Choroid plexus epithelial cell (primary cell): Measurements from ENCODE around the gene SSUH2.
"Not testable (repeated sequence)": the region's sequence is repeated elsewhere in the genome, so short reads cannot be mapped to it uniquely, and the experiment has no call there.

Experiments
- DNase-seq: peaks from one replicate; pipeline ENCODE4 v3.0.0-alpha.2; 2010; ENCODE audit warnings: low read depth
- H3K4me3 ChIP-seq: 2 replicates; pipeline ENCODE4 v1.5.1; 2011; ENCODE audit warnings: low read depth, mild to moderate bottlenecking, control low read depth, low read length, moderate library complexity
- CTCF ChIP-seq: conservative IDR thresholded peaks from 2 replicates; pipeline ENCODE4 v1.5.1; 2011; ENCODE audit warnings: low read depth, mild to moderate bottlenecking, control low read depth, inconsistent platforms, low read length, moderate library complexity

The SSUH2 gene

GRCh38 chr3:8584661-8585060 lies 59.9 kb downstream of the SSUH2 start:
- no peak for TF ChIP-seq CTCF
- no peak for DNase-seq
- no peak overlapping the region for H3K4me3 ChIP-seq

GRCh38 chr3:8581806-8582445 lies 62.7 kb downstream of the SSUH2 start:
- no peak for TF ChIP-seq CTCF

GRCh38 chr3:8581373-8581772 lies 63.2 kb downstream of the SSUH2 start:
- TF ChIP-seq CTCF = no peak
- no peak overlapping the region for H3K4me3 ChIP-seq
- DNase-seq = no peak

More at GRCh38 chr3:8581806-8582445, 62.7 kb downstream of the SSUH2 start:
- no peak overlapping the region for H3K4me3 ChIP-seq
- DNase-seq = no peak

- H3K4me3 ChIP-seq = not testable (repeated sequence)
- peak; percentile 78 for DNase-seq
These were observed 64.2 kb downstream of the SSUH2 start for GRCh38 chr3:8580434-8580833.

- DNase-seq = no peak
- no peak for TF ChIP-seq CTCF
- H3K4me3 ChIP-seq = no peak overlapping the region
These were observed 64.7 kb downstream of the SSUH2 start for GRCh38 chr3:8579943-8580342.

GRCh38 chr3:8579096-8579495 lies 65.5 kb downstream of the SSUH2 start:
- no peak for DNase-seq
- no peak overlapping the region for H3K4me3 ChIP-seq
- no peak for TF ChIP-seq CTCF

- TF ChIP-seq CTCF = no peak
- no peak overlapping the region for H3K4me3 ChIP-seq
- DNase-seq = no peak
These were observed 66.3 kb downstream of the SSUH2 start for GRCh38 chr3:8578282-8578681.
